ENCODE data around the gene NEDD8. TPM values are rescaled to one million over a fixed set of nuclear protein-coding genes. Genes with fewer than 3 reads are reported as not detected.
A peak's percentile ranks its signal among the peaks of the same experiment; 100 is the strongest.

Gene NEDD8
- total and polyA plus RNA-seq, 2 of the 4 experiments (the other 2 are of a cell fraction), result 167 to 375 TPM

DNA sequence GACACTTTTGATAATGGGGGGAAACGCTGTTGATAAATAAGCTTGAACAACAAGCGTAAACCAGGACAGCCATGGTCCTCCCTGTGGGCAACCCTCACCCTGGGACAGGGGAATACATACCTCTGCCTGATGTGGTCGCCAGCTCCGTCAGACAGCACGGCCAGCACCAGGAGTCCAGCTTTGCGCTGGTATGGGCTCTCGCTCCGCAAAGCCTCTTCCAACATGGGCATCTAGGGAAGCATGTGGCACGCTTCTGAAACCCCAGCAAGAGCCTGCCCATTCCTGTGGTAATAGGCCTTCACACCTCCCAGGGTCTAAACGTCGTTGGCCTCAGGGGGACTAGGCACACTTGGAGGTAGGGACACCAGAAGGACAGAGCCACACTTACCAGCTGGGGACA lies 46.4 kb downstream of the NEDD8 start:
- Histone ChIP-seq H3K79me1 (ENCODE audit: low read depth in 1 of 2, low read length in 2 of 2) (peaks cover 17 to 49% of the 10 kb centered on the region in 2 experiments), H3K56ac (ENCODE audit: extremely low read depth, insufficient read depth, low read length) (no peak overlapping the region), H3K4me3 (ENCODE audit: insufficient read depth, low read depth, low read length) (no peak overlapping the region), H2BK5ac (ENCODE audit: low read depth, low read length, poor library complexity, severe bottlenecking) (no peak overlapping the region), H2AFZ (replicated peaks; ENCODE audit: low read length, poor library complexity) (no peak overlapping the region), H3K14ac (replicated peaks; ENCODE audit: low read depth, low read length) (no peak overlapping the region), H3K27me3 (ENCODE audit: control insufficient read depth, insufficient read depth, low read length) (no peaks in the 10 kb centered on the region), H2AK9ac (replicated peaks; ENCODE audit: low read depth, low read length, poor library complexity) (peak overlapping the region; percentile 59), H2AK5ac (ENCODE audit: low read depth, low read length) (no peak overlapping the region), H4K5ac (ENCODE audit: low read depth, low read length) (no peak overlapping the region), H2BK15ac (ENCODE audit: low read depth, low read length) (no peak overlapping the region), H4K20me1 (ENCODE audit: insufficient read depth, low read length) (no peaks in the 10 kb centered on the region), H3K9ac (ENCODE audit: low read depth, low read length) (no peak overlapping the region), H3K9me1 (ENCODE audit: insufficient read depth, low read length) (peaks cover 18% of the 10 kb centered on the region), H3K27ac (ENCODE audit: insufficient read depth, low read length) (no peak overlapping the region), H2BK120ac (ENCODE audit: low read depth, low read length) (no peak overlapping the region), H3K18ac (ENCODE audit: low read depth, low read length) (no peak overlapping the region), H3K23ac (ENCODE audit: low read depth, low read length) (no peak overlapping the region), H3K4me2 (ENCODE audit: low read depth, low read length) (no peak overlapping the region), H3K9me3 (ENCODE audit: control insufficient read depth, insufficient read depth, low read length) (no peaks in the 10 kb centered on the region), H2BK20ac (ENCODE audit: low read depth, low read length) (no peak overlapping the region), H3K4ac (ENCODE audit: low read depth, low read length) (no peak overlapping the region), H3K36me3 (ENCODE audit: control insufficient read depth, insufficient read depth, low read length) (peaks cover 61% of the 10 kb centered on the region), H3K4me1 (ENCODE audit: control insufficient read depth, insufficient read depth, low read length) (peaks cover 4% of the 10 kb centered on the region), H4K91ac (ENCODE audit: insufficient read depth, low read depth, low read length) (no peak overlapping the region), H4K8ac (ENCODE audit: low read depth in 2 of 2, low read length in 2 of 2) (no peak overlapping the region)
- 40% methylated on average over 1 of the region's 11 CpGs; no CpG with 5 or more reads in 1 of the 2 experiments for WGBS, 2 experiments (ENCODE audit: extremely low coverage in 2 of 2, insufficient read length in 1 of 2)
- ChIA-PET CTCF (no interaction called here), POLR2A (ENCODE audit: unreplicated experiment) (interaction anchor here (1.0 kb wide), 1 partner anchor 10 kb away, joined by 3 read pairs; the partner anchor contains the start of gene TM9SF1)
- no peak for ATAC-seq (ENCODE audit: low read depth)
- in situ Hi-C loops (cut with MboI; ENCODE audit: low sequenced_read_pairs), result no loop called here
- no TSS peak for BruUV-seq (replicated peaks)
- intact Hi-C loops (cut with micrococcal nuclease), result no loop called here
- dilution Hi-C loops (cut with HindIII; ENCODE audit: low sequenced_read_pairs, unreplicated experiment), result no loop called here
- DNase-seq, result no peak
- no peak for TF ChIP-seq RCOR1 (IDR thresholded peaks at IDR 0.05; ENCODE audit: insufficient replicate concordance, low read length)
- no peak for TF ChIP-seq POLR2A (IDR thresholded peaks at IDR 0.05; ENCODE audit: low read depth, low read length)
- no peak for TF ChIP-seq NFE2L2 (IDR thresholded peaks at IDR 0.05; ENCODE audit: low read depth, low read length)
- no peak for TF ChIP-seq CHD1 (IDR thresholded peaks at IDR 0.05; ENCODE audit: low read depth, low read length)
- TF ChIP-seq RFX5 (IDR thresholded peaks at IDR 0.05; ENCODE audit: low read depth, low read length), result no peak
- no peak for TF ChIP-seq BHLHE40 (IDR thresholded peaks at IDR 0.05; ENCODE audit: low read depth, low read length)
- no peak for TF ChIP-seq MAFK (IDR thresholded peaks at IDR 0.05; ENCODE audit: low read depth, low read length)
- no peak for TF ChIP-seq RAD21 (IDR thresholded peaks at IDR 0.05; ENCODE audit: low read length)
- TF ChIP-seq, protein P1, sequence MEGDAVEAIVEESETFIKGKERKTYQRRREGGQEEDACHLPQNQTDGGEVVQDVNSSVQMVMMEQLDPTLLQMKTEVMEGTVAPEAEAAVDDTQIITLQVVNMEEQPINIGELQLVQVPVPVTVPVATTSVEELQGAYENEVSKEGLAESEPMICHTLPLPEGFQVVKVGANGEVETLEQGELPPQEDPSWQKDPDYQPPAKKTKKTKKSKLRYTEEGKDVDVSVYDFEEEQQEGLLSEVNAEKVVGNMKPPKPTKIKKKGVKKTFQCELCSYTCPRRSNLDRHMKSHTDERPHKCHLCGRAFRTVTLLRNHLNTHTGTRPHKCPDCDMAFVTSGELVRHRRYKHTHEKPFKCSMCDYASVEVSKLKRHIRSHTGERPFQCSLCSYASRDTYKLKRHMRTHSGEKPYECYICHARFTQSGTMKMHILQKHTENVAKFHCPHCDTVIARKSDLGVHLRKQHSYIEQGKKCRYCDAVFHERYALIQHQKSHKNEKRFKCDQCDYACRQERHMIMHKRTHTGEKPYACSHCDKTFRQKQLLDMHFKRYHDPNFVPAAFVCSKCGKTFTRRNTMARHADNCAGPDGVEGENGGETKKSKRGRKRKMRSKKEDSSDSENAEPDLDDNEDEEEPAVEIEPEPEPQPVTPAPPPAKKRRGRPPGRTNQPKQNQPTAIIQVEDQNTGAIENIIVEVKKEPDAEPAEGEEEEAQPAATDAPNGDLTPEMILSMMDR (conservative IDR thresholded peaks at IDR 0.05; ENCODE audit: low read depth, low read length), result no peak
- no peak for TF ChIP-seq MAZ (IDR thresholded peaks at IDR 0.05; ENCODE audit: borderline replicate concordance, low read depth, low read length)

All from IMR-90 (cell line).